H1 (cell line): ENCODE measurements around the gene NT5C1B. TPM values are rescaled to one million over a fixed set of nuclear protein-coding genes. Genes with fewer than 3 reads are reported as not detected.

ENCODE experiments used
- GABPA ChIP-seq: IDR thresholded peaks from 2 replicates; pipeline ENCODE4 v1.6.1; 2011; ENCODE audit warnings: mild to moderate bottlenecking, low read length, moderate library complexity, borderline replicate concordance; ENCODE audit not compliant: insufficient read depth
- HDAC2 ChIP-seq, 2 experiments: fragments of 300-600 bp in 1 of 2; sonication (generic) in 1 of 2; IDR thresholded peaks; 2 replicates each; pipeline ENCODE4 v1.6.1; 2011 to 2012; ENCODE audit warnings: low read depth in 2 of 2, low read length in 2 of 2, mild to moderate bottlenecking in 2 of 2, moderate library complexity in 2 of 2, borderline replicate concordance in 1 of 2, inconsistent platforms in 1 of 2
- USF2 ChIP-seq: IDR thresholded peaks from 2 replicates; pipeline ENCODE4 v1.6.1; 2011; ENCODE audit warnings: low read length, improper control_type of control experiment
- polyA plus RNA-seq, 7 experiments: library from polyadenylated mRNA; depleted of rRNA in 3 of 7; stranded (reverse) in 5 of 7; unstranded in 2 of 7; fragments of >200 nt in 5 of 7; fragments of 200-250 nt in 2 of 7; gene quantifications; 1 replicate in 5 of 7; 2 replicates in 1 of 7; 4 replicates in 1 of 7; pipeline versions ENCODE4 v1.2.1 to v1.2.3, GENCODE V29; 2011 to 2013; ENCODE audit warnings: missing spikeins in 2 of 7, mixed read lengths in 2 of 7
- total RNA-seq: library from RNA; stranded (reverse); fragmentation: NEBNext Ultra II Directional; extraction: Animal tissue kit (Norgen Biotek cat#: 25700); gene quantifications from 2 replicates; pipeline ENCODE4 v1.2.1, GENCODE V29; 2021

The NT5C1B gene
- total and polyA plus RNA-seq, 2 of the 8 experiments (the other 6 are each of a cell fraction or from before 2014, with no cell fraction given): not detected

- TF ChIP-seq HDAC2 (IDR thresholded peaks at IDR 0.05; ENCODE audit: borderline replicate concordance in 1 of 2, low read depth in 2 of 2, low read length in 2 of 2): no peak
- no peak for TF ChIP-seq USF2
- TF ChIP-seq GABPA: no peak
- TF ChIP-seq, all 59 proteins: peak for 0
Measured at GRCh38 chr2:18630541-18630940, 41.2 kb upstream of the NT5C1B start (continued).
